ENCODE results near the gene ANAPC2.

ANAPC2 gene

DNA sequence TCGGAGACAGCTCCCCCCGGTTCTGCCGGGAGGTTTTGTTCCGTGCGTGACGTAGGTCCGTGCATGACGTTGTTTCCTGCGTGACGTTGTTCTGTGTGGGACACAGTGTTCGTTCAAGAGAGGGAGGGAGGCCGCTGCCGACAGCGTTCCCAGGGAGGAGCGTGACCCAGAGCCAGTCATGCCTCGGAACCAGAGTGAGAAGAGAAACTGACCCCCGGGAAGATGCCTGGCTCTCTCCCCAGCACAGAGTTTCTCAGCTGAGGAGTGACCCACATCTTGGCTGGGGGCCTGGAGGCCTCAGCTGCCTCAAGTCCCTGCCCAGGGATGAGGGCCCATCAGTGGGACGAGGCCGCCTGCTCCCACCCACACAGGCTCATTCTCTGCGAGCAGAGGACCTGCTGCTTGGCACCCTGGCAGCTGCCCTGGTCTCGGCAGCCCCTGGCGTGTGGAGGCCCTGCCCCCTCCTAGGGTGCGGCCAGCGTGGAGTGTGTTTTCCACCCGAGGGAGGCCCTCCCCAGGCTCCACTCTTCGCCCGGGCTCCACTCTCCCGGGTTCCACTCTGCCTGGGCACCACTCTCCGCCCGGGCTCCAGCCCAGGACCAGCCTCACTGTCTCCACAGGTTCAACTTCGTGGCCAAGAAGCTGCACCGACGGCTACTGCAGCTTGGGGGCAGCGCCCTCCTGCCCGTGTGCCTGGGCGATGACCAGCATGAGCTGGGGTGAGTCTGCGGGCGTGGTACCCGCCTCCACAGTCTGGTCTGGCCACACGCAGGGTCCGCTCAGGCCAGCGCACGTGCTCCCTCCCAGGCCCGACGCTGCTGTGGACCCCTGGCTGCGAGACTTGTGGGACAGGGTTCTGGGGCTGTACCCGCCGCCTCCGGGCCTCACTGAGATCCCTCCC lies 25.1 kb upstream of the ANAPC2 start:
- TF ChIP-seq GATA2 (IDR thresholded peaks at IDR 0.05; ENCODE audit: low read depth, low read length) (no peak), GATA3 (IDR thresholded peaks at IDR 0.05; ENCODE audit: low read depth, low read length) (no peak)

DNA sequence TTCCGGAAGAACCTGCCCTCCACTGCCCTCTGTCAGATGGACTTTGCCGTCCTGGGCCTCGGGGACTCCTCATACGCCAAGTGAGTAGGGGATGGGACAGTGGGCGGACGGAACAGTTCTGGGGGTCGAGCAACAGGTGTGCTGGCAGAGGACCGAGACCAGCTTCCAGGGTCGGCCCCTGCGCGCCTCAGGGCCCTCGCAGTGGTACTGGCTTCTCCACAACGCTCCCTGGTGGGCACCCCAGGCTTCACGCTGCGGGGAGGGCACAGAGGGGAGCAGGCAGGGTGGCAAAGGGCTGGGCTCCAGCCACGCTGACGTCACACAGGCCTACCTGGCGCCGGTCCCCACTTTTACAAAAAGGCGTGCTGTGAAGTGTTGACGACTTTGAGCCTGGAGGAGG lies 24.2 kb upstream of the ANAPC2 start:
- TF ChIP-seq GATA3 (IDR thresholded peaks at IDR 0.05; ENCODE audit: low read depth, low read length) = no peak
- TF ChIP-seq GATA2 (IDR thresholded peaks at IDR 0.05; ENCODE audit: low read depth, low read length) = no peak

DNA sequence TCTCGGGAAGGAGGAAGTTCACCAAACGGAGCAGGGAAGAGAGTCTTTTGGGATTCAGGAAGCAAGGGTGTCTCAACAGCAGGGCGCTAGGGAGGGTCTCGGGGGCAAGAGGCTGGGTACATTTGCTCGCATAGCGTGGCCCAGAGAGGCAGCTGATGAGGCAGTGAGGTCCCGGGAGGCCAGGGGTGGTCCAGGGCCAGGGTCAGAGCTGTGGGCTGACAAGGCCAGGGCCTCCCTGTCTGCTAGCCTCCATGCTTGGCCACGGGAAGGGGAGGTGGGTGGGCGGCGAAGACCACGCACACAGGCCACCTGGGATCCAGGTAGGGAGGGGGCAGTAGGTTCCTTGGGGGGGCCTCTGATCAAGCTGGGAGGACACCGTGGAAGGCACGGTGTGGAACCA lies 23.2 kb upstream of the ANAPC2 start:
- no peak for TF ChIP-seq GATA2 (IDR thresholded peaks at IDR 0.05; ENCODE audit: low read depth, low read length)
- TF ChIP-seq GATA3 (IDR thresholded peaks at IDR 0.05; ENCODE audit: low read depth, low read length) = no peak

DNA sequence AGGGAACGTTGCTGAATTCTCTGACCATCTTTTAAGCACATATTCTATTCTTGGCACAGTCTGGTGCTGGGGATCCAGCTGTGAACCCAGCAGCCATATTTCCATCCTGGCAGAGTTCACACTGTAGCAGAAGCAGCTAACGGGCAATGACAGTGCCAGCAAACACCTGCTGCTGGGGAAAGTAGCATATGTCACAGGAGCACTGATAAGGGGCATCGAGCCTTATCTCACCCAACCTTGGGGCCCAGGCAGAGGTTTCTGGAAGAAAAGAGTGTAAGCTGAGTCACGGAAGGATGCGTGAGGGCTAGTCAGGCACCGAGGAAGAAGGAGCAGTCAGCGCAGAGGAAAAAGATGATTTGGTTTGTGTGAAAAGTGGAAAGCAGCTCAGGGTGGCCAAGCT lies 18.2 kb upstream of the ANAPC2 start:
- no peak for TF ChIP-seq GATA3 (IDR thresholded peaks at IDR 0.05; ENCODE audit: low read depth, low read length)

DNA sequence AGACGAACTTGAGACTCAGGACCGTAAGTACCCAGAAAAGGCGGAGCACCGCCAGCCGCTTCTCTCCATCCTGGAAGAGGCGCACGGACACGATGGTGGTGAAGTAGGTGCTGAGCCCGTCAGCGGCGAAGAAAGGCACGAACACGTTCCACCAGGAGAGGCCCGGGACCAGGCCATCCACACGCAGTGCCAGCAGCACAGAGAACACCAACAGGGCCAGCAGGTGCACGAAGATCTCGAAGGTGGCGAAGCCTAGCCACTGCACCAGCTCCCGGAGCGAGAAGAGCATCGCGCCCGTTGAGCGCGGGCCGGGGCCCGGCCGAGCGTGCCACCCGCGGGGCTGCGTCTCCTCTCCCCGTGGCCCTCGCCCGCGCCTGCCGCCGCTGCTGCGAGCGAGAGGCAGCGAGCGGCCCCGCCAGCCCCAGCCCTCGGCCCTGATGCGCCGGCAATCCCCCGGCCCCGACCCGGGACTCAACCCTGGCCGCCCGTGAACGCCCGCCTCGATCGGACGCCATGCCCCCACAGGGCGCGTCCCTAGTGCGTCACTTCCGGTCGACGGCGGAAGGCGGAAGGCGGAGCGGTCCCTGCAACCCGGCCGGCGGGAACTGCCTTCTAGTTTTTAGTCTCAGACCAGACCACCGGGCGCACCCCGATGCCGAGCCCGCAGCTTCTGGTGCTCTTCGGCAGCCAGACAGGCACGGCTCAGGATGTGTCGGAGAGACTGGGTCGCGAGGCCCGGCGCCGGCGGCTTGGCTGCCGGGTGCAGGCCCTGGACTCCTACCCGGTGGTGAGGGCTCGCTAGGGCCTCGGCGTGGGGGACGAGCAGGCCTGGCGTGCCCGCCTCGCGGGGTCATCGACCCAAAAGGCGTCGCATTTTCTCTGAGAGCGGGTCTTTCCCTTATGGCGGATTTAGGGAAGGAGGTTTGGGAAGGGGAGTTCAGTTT lies 17.0 kb upstream of the ANAPC2 start, which contains the start of the genes NDOR1 and TMEM203:
NDOR1 (plus strand) TSS at position 575 of the 944 bp plus-strand sequence; CDS start at position 653, 78 bp downstream.
TMEM203 (minus strand) TSS at position 523 of the 944 bp plus-strand sequence; CDS start at position 289, 234 bp downstream.
- TF ChIP-seq GATA2 (IDR thresholded peaks at IDR 0.05; ENCODE audit: low read depth, low read length) = no peak
- TF ChIP-seq GATA3 (IDR thresholded peaks at IDR 0.05; ENCODE audit: low read depth, low read length) = no peak

DNA sequence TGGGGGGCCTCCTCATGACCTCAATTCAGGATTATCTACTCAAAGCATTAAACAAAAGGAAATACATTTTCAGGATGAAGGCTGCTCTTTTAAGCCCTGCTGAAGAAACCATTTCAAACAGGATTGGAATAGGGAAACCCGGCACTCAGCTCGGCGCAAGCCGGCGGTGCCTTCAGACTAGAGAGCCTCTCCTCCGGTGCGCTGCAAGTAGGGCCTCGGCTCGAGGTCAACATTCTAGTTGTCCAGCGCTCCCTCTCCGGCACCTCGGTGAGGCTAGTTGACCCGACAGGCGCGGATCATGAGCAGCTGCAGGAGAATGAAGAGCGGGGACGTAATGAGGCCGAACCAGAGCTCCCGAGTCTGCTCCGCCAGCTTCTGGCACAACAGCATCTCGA lies 16.4 kb upstream of the ANAPC2 start:
- TF ChIP-seq GATA3 (IDR thresholded peaks at IDR 0.05; ENCODE audit: low read depth, low read length) = no peak
- TF ChIP-seq GATA2 (IDR thresholded peaks at IDR 0.05; ENCODE audit: low read depth, low read length) = no peak

DNA sequence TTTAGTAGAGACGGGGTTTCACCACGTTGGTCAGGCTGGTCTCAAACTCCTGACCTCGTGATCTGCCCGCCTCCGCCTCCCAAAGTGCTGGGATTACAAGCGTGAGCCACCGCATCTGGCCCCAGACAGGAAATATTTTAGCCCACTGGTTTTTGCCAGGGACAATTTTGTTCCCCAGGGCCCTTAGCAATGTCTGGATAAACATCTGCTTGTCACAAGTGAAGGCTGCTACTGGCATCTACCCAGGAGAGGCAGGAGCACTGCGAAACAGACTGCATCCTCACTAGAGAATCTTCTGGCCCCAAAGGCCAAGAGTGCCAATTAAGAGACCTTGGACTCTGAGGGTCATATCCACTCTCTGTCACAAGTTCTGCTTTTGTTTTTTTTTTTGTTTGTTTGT lies 14.6 kb upstream of the ANAPC2 start:
- TF ChIP-seq GATA2 (IDR thresholded peaks at IDR 0.05; ENCODE audit: low read depth, low read length) (no peak), GATA3 (IDR thresholded peaks at IDR 0.05; ENCODE audit: low read depth, low read length) (no peak)

DNA sequence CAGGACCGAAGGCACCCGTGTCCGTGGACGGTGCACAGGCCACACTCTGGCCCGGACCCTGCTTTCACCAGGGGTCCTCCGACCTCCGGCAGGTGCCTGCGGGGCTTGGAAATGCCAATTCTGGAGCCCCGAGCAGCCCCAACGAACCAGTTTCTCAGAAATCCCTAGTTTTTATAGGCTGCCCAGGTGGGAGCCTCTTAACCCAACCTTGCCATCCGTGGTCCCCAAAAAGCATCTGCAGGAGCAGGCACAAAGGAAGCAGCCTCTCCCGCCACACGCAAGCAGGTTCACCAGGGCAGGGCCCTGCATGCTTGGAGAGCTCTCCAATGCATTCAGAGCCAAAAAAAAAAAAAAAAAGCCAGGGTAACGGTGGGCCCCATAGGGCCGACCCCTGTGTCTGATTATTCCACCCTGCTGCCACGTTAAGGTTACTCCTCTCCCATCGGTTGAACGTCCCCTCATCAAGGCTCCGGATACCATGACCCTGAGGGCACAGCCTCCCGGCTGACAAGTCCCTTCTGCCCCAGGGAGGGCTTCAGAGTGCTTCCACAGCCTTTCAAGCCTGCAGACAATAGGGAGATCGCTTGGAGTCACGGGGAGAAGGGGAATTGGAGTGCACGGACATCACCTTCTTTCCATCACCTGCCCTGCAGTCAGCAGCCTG lies 13.0 kb upstream of the ANAPC2 start:
- TF ChIP-seq GATA2 (IDR thresholded peaks at IDR 0.05; ENCODE audit: low read depth, low read length) (no peak), GATA3 (IDR thresholded peaks at IDR 0.05; ENCODE audit: low read depth, low read length) (no peak)

DNA sequence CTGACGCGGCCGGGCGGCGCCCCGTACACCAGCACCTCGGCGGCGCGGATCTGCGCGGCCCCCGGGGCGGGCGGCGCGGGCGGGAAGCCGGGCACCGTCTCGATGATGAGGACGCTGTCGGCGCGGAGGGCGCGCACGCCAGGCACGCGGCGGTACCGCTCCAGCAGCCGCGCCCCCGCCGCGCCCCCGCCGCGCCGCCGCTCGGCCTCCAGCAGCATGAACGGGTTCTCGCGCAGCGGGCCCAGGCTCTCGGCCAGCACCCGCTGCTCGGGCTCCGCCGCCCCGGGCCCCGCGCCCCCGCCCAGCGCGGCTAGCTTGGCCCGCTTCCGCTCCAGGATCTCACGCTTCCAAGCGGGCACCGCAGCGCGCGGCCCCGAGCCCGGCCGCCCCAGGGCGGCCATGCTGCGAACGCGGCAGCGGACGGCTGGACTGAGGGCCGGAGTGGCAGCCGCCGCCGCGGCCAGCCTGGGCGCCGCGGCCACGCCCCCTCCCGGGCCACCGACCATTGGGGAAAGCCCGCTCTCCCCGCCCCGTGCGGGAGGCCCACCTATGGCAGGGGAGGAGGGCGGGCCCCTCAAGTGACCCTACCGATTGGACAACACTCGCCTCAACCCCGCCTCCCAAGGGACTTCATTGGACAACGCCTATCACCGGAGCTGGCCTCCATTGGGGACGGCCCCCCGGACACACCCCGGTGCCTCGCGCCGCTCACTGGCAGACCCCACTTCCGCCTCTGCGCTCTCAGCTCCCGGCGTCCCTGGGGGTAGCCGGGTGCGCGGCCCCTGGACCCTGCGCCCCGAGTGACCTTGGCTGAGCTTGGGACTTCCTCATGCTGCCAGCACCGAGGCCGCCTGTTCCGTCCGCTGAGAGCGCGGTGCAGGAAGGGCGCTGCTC lies 12.2 kb upstream of the ANAPC2 start, which contains the start of gene TPRN:
TPRN (minus strand) TSS at position 431 of the 894 bp plus-strand sequence; CDS start at position 401, 30 bp downstream.
- TF ChIP-seq GATA3 (IDR thresholded peaks at IDR 0.05; ENCODE audit: low read depth, low read length) (no peak), GATA2 (IDR thresholded peaks at IDR 0.05; ENCODE audit: low read depth, low read length) (no peak)

DNA sequence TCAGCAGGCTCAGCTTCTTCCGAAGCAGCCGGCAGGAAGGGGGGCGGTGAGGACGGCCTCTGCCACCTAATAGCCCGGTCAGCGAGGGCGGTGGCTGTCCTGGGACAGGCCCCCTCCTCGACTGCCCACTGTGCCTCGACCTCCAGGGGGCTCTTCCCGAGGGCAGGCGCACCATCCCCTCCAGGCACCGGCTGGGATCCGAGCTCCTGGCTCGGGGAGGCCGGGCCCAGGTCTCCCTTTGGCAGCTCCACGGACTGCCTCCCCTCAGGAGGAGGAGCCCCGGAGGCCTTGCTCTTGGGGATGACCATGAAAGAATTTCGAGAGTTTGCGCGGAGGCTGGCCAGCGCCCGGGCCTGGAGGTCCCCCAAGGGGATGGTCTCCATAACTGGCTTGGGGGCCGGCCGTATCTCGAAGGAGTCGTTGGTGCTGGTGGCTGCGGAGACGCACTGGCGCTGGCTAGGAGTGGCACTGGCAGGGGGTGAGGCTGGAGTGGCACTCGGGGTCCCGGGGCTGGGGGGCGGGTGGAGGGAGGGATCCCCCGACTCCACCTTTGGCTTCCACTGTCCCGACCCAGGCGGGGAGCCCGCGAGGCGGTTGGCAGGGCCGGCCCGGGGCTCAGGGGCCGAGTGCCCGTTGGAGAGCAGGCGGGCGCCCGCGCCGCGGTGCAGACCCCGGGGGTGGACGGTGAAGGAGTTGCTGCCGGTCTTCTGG lies 11.2 kb upstream of the ANAPC2 start:
- TF ChIP-seq GATA2 (IDR thresholded peaks at IDR 0.05; ENCODE audit: low read depth, low read length) = no peak
- TF ChIP-seq GATA3 (IDR thresholded peaks at IDR 0.05; ENCODE audit: low read depth, low read length) = no peak

DNA sequence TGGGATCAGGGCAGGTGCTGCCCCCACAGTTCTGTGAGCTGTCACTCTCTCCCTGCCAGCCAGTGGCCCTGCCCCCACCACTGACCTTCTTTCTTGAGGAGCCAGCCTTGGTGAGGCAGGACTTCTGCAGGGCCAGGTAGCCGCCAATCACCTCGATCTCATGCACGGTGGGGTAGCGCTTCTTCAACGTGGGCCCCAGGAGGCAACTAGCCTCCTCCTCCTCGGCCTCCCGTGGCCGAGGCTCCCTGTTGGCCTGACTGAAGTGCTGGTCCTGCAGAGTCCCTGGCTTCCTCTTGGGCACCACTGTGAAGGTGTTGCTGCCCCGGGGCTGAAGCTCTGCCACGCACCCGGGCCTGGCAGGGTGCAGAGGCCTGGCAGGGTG lies 10.5 kb upstream of the ANAPC2 start:
- TF ChIP-seq GATA2 (IDR thresholded peaks at IDR 0.05; ENCODE audit: low read depth, low read length) (no peak), GATA3 (IDR thresholded peaks at IDR 0.05; ENCODE audit: low read depth, low read length) (no peak)
